MCF 10A (cell line): Measurements from ENCODE around the gene PLVAP. TPM values are rescaled to one million over a fixed set of nuclear protein-coding genes. Genes with fewer than 3 reads are reported as not detected.

ENCODE experiments used
- BruUV-seq: library from RNA; stranded (reverse); fragments of 400-500 nt; replicated peaks from 2 replicates; lab custom pipeline; 2021; lab: Mats Ljungman, UMichigan
- CTCF ChIA-PET: fragments of 300-600 bp; sonication (Branson Sonifier 250); formaldehyde crosslinking; extraction: SDS; loops from one replicate; lab custom pipeline; 2021; ENCODE audit warnings: antibody characterized with exemption, inconsistent platforms; lab: Yijun Ruan, JAX
- POLR2A ChIA-PET: fragments of 300-600, 350-650 bp; sonication (Branson Sonifier 250); formaldehyde crosslinking; extraction: SDS; loops from one replicate; lab custom pipeline; 2020; ENCODE audit warnings: antibody characterized with exemption, inconsistent platforms; lab: Yijun Ruan, JAX
- DNase-seq: peaks from one replicate; pipeline ENCODE4 v3.0.0-alpha.2; 2018; ENCODE audit not compliant: unreplicated experiment
- H3K27ac Mint-ChIP-seq: one replicate; pipeline ENCODE4 v1.8.0; 2022; ENCODE audit warnings: mild to moderate bottlenecking, low read depth, mixed read lengths; ENCODE audit not compliant: unreplicated experiment
- H3K27me3 Mint-ChIP-seq: one replicate; pipeline ENCODE4 v1.8.0; 2022; ENCODE audit warnings: mixed read lengths; ENCODE audit not compliant: insufficient read depth, unreplicated experiment
- H3K36me3 Mint-ChIP-seq: one replicate; pipeline ENCODE4 v1.8.0; 2022; ENCODE audit warnings: mild to moderate bottlenecking, moderate library complexity, mixed read lengths; ENCODE audit not compliant: insufficient read depth, unreplicated experiment
- H3K4me1 Mint-ChIP-seq: one replicate; pipeline ENCODE4 v1.8.0; 2022; ENCODE audit warnings: mixed read lengths; ENCODE audit not compliant: insufficient read depth, unreplicated experiment
- H3K4me3 Mint-ChIP-seq: one replicate; pipeline ENCODE4 v1.8.0; 2022; ENCODE audit warnings: mild to moderate bottlenecking, moderate library complexity, mixed read lengths; ENCODE audit not compliant: unreplicated experiment
- H3K9me3 Mint-ChIP-seq: one replicate; pipeline ENCODE4 v1.8.0; 2022; ENCODE audit warnings: mixed read lengths; ENCODE audit not compliant: unreplicated experiment
- intact Hi-C: fragments of 100-400 bp; cut with micrococcal nuclease; formaldehyde crosslinking; loops from 2 replicates; pipeline ENCODE4 v1.14.1; 2022
- total RNA-seq: library from RNA; stranded (reverse); gene quantifications from 2 replicates; pipeline ENCODE4 v1.2.3, GENCODE V29; 2022
- TF ChIP-seq, protein P1 (sequence below): fragments of 200-600 bp; IDR thresholded peaks from one replicate; pipeline ENCODE4 v1.8.0; 2022; ENCODE audit warnings: antibody characterized with exemption, mild to moderate bottlenecking; ENCODE audit not compliant: unreplicated experiment

PLVAP gene
- total RNA-seq, 1 experiment from 2014 or later, result not detected

DNA sequence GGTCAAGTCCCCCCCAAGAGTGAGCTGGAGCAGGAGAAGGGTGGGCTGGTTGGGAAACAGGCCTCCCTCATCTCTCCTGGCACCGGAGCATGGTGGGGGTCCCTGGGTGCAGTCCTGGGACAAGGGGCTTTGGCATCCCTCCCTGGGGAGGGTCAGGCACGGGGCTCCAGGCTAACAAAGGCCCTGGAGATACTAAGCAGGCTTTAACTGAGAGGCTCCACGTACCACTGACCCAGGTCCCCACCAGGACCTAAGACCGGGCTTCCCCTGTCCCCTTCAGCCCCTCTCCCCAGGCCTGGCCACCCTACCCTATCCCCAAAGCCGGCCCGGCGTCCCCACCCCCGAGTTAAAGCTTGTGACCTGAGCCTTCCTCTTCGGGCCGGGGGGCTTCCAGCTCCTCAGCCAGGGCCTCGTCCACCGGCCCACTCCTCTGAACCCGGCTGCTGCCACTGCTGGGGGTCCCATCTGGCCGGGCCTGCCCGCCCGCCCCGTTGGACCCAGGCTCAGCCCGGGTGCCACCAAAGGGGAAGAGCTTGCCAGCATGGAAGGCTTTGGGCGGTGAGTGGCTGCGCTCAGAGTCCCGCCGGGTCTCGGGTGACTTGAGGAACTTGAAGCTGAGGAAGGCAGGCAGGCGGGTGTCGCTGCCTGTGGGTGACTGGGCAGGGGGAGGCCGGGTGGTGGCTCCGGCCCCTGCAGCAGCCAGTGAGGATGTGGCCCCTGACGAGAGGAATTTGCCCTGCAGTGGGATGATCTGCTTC, 52.6 kb downstream of the PLVAP start:
- POLR2A ChIA-PET, result interaction anchor here (0.5 to 2.9 kb wide), 4 partner anchors 9 to 32 kb away, joined by 3 to 15 read pairs (median 3); partner anchors contain the start of gene DDA1
- CTCF ChIA-PET, result interaction anchor here (0.6 to 0.9 kb wide), 2 partner anchors 11 to 30 kb away, joined by 4 read pairs; no protein-coding TSS in a partner anchor
- intact Hi-C loops, result no loop called here
- no peak for DNase-seq
- peaks cover 52% of the 10 kb centered on the region for H3K36me3 Mint-ChIP-seq
- H3K4me3 Mint-ChIP-seq, result no peak overlapping the region
- H3K9me3 Mint-ChIP-seq, result no peaks in the 10 kb centered on the region
- no peak overlapping the region for H3K27ac Mint-ChIP-seq
- no peaks in the 10 kb centered on the region for H3K27me3 Mint-ChIP-seq
- H3K4me1 Mint-ChIP-seq, result peaks cover 5% of the 10 kb centered on the region
- BruUV-seq, result no TSS peak
- TF ChIP-seq, protein P1, sequence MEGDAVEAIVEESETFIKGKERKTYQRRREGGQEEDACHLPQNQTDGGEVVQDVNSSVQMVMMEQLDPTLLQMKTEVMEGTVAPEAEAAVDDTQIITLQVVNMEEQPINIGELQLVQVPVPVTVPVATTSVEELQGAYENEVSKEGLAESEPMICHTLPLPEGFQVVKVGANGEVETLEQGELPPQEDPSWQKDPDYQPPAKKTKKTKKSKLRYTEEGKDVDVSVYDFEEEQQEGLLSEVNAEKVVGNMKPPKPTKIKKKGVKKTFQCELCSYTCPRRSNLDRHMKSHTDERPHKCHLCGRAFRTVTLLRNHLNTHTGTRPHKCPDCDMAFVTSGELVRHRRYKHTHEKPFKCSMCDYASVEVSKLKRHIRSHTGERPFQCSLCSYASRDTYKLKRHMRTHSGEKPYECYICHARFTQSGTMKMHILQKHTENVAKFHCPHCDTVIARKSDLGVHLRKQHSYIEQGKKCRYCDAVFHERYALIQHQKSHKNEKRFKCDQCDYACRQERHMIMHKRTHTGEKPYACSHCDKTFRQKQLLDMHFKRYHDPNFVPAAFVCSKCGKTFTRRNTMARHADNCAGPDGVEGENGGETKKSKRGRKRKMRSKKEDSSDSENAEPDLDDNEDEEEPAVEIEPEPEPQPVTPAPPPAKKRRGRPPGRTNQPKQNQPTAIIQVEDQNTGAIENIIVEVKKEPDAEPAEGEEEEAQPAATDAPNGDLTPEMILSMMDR, result no peak

DNA sequence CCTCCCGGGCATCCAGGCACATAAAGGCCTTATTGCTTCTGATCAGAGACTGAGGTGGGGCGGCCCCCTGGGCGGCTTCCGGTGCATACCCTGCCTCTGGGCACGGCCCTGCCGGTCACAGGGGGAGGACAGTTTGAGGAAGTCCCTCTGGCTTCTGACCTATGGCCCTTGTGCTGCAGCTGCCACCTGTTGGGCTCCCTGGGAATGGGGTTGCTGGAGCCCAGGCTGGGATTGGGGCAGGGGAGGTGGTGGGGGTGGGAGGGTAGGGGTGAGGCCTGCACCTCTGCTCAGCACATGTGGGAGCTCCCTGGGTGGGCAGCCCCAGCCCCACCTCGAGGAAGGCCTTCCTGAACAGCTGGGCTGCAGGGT, 53.2 kb downstream of the PLVAP start:
- H3K9me3 Mint-ChIP-seq, result no peaks in the 10 kb centered on the region
- intact Hi-C loops, result no loop called here
- H3K4me1 Mint-ChIP-seq, result peaks cover 5% of the 10 kb centered on the region
- H3K4me3 Mint-ChIP-seq, result no peak overlapping the region
- DNase-seq, result no peak
- no TSS peak for BruUV-seq
- no peaks in the 10 kb centered on the region for H3K27me3 Mint-ChIP-seq
- H3K36me3 Mint-ChIP-seq, result peaks cover 56% of the 10 kb centered on the region
- no peak overlapping the region for H3K27ac Mint-ChIP-seq
- TF ChIP-seq, protein P1, result no peak
- ChIA-PET CTCF (interaction anchor here (0.5 to 0.9 kb wide), 2 partner anchors 30 to 247 kb away, joined by 3 to 4 read pairs; no protein-coding TSS in a partner anchor), POLR2A (interaction anchor here (0.7 to 2.9 kb wide), 3 partner anchors 10 to 64 kb away, joined by 3 to 15 read pairs (median 3); no protein-coding TSS in a partner anchor)

DNA sequence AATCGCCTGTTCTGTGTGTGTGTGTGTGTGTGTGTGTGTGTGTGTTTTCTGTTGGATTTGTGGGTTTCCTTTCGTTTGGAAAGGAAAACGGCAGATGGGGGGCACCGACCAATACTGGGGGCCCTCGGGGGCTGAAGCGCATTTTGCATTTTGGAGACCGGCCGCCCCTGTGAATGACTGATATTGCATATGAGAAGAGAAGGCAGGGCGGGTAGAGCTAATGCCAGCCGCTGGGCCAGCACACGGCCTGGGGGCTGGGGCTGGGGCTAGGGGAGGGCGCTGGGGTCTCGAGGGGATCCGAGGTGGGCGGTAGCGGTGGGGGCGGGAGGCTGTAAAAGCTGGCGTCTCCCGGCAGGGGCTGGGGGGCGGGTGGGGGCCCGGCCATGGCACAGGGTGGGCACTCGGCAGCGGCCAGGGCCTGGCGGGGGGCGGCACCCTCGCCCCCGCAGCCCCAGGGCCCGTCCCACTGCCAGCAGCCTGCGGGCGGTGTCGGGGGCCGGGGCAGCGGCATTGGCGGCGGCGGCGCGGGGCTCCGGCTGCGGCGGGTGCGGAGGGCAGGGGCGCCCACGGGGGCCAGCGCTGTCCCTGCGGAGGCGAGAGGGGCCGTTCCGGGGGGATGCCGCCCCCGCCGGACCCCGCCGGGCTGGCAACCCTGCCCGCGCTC, 53.7 kb downstream of the PLVAP start:
- H3K4me1 Mint-ChIP-seq, result peaks cover 5% of the 10 kb centered on the region
- POLR2A ChIA-PET, result interaction anchor here (0.7 to 2.9 kb wide), 2 partner anchors 10 to 64 kb away, joined by 3 to 15 read pairs; no protein-coding TSS in a partner anchor

More for the DNA sequence above, 53.7 kb downstream of the PLVAP start:
- Mint-ChIP-seq H3K9me3 (no peaks in the 10 kb centered on the region), H3K36me3 (peaks cover 61% of the 10 kb centered on the region), H3K4me3 (no peak overlapping the region), H3K27ac (no peak overlapping the region), H3K27me3 (no peaks in the 10 kb centered on the region)
- no TSS peak for BruUV-seq
- intact Hi-C loops, result no loop called here
- TF ChIP-seq, protein P1, result no peak
- no peak for DNase-seq
- CTCF ChIA-PET, result interaction anchor here (0.5 to 0.9 kb wide), 2 partner anchors 29 to 246 kb away, joined by 3 to 4 read pairs; no protein-coding TSS in a partner anchor
